Bone marrow (tissue), 2 donors: ENCODE results near the gene CNFN.

Experiments used
- DNase-seq, 2 donors: peaks; one replicate each; lab custom pipeline; 2025; lab: John Stamatoyannopoulos, UW

The CNFN gene, protein sequence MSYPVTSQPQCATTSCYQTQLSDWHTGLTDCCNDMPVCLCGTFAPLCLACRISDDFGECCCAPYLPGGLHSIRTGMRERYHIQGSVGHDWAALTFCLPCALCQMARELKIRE

DNA sequence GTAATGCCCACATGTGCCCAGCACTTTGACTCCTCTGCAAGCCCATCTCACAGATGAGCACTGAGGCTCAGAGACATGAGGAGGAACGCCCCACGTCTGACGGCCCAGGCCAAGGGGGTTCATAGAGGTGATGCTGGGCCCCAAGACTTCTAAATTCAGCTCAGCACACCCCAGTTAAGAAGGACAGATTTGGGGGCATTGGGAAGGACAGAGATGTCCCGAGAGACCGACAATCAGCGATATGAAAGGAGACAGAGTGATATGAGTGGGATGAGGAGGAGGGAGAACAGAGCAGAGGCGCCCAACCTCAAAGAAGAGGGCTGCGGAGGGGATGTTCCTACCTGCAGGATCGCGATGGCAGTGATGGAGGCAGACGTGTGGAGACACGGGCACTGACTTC, at the start of gene CNFN:
TSS of gene CNFN (minus strand) at position 399 of the 400 bp plus-strand sequence. CDS start 1,260 bp downstream, outside the sequence.
- no peak for DNase-seq

DNA sequence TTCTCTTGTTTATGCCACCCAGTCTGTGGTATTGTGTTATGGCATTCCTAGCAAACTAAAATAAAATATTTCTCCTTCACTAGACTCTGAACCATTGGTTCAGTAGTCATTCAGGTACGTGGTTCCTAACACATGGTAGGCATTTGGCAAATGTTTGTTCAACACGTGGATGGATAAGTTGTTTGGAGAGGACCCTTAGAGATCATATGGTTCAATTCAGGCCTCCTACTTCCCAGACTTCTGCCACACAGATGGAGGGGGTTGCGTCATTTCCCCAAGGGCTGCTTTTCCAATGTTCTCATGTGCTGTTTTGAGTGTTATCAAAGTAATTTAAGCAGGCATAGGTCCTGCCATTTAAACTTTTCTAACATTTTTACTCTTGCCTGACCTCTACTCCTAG, 45.9 kb upstream of the CNFN start:
- no peak for DNase-seq

DNA sequence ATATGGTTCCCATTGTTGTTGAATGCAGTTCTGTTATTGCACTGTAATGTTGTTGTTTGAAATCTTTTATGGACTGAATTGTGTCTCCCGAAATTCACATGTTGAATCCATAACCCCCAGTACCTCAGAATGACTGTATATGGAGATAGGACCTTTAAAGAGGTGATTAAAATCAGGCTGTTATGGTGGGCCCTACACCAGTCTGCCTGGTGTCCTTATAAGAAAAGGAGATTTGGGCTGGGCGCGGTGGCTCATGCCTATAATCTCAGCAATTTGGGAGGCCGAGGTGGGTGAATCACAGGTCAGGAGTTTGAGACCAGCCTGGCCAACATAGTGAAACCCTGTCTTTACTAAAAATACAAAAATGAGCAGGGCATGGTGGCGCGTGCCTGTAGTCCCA, 45.2 kb upstream of the CNFN start:
- DNase-seq: no peak

DNA sequence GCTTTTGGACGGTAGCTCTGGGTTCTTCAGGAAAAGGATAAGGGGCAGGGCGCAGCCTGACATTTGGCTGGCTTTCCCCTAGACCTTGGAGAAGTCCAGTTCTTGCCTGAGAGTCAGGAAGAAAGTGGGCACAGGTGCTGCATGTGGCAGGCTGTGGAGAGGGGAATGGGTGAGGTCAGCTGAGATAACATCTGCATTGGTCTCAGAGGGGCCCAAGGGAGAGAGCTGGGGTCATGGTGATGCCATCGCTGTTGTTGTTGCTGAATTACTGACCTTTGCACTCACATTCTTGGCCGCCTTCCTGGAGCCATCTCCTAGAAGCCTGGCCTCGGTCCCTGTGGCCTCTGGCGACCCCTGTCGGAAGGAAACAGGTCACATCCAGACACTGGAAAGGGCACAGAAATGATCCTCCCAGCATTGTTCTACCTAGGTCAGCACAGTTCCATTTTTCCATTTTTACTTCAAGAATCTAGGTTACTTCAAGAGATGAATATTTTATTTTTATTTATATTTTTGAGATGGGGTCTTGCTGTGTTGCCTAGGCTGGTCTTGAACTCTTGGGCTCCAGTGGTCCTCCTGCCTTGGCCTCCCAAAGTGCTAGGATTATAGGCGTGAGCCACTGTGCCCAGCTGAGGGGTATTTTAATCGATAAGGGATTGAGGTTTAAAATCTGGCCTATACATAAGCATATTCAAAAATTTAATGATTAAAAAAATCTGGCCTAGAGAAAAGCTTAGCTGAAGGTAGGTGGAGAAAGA, 43.6 kb upstream of the CNFN start:
- DNase-seq: peak; percentile 10 to 44

DNA sequence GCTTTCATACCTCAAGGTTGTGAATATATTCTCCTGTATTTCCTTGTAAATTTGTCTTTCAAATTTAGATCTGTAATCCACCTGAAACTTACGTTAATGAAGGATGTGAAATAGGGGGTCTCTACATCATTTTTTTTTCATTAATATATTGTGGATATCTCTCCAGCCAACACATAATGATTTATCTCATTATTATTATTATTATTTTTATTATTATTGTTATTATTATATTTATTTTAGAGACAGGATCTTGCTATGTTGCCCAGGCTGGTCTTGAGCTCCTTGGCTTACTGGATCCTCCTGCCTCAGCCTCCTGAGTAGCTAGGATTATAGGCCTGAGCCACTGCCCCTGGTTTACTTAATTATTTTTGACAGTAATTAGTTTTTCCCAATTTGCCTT, 41.4 kb upstream of the CNFN start:
- no peak for DNase-seq

DNA sequence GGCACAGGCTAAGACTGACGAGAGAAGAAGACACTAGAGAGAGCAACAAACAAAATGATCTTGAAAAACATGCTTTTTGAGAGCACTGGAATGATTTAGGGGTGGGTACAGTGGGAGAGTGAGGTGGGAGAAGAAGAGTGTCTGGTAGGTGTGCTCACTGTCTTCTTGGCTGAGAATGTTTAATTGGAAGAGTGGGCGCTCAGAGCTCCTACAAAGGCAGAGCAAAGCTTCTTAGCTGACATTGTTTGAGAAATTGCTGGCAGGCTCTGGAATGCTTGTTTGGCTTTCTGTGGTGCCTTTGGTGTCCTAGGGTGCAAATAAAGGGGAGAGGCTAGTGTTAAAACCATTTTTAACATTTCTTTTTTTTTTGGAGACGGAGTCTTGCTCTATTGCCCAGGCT, 38.6 kb upstream of the CNFN start:
- DNase-seq: no peak

DNA sequence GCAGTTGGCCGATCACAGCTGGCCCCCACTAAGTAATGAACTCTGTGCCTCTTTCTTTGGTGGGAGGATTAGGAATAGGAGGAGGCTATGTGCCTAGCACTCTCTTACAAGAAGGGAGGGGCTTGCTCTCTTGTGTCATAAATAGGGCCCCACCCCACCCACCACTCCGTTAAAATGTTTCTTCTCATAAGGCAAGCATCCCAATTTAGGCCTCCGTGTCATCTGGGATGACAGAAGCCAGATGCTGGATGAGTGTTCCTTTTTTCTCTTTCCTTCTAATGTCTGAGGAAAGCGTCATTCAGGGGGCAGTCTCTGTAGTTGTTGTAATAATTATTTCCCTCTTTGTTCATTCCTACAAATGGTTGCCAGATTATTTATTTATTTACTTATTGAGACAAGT, 37.2 kb upstream of the CNFN start, which contains the start of gene LIPE:
TSS of gene LIPE (minus strand) at position 76 of the 400 bp plus-strand sequence. CDS start 239 bp downstream, outside the sequence.
- no peak for DNase-seq

DNA sequence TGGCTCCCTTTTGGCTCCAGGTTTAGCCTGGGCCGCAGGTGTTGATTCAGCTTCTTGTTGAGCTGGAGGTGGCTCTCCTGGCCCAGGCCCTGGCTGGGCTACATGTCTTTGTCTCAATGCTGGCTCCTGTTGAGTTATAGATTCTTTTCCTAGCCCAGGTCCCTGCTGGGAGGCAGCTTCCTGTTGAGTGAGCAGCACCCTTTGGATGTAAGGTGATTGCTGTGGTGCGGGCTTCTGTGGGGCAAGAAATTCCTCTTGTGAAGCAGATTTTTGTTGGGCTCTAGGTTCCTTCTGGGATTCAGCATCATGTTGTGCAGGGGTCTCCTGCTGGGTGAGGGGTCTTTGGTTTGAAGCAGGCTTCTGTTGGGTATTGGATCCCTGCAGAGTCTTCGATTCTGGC, 36.5 kb upstream of the CNFN start:
- DNase-seq: no peak

DNA sequence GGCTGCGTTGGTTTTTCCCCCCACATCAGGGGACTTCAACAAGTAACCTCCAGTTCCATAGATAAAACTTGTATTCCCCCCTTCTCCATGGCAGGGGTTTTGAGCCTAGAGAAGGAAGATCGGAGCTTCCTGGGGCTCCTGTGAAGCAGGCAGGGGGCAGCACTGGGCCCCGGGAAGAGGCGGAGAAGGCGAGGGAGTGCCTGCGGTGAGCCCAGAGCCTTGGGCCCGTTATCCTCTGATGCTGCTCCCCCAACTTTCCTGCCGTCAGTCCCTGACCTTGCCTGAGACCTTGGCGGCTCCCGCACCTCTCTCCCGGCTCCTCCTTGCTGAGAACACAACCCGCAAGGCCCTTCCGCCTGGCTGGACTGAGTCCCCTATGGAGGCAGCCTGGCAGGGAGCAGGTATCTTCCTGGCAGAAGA, 34.6 kb upstream of the CNFN start:
- DNase-seq: no peak

DNA sequence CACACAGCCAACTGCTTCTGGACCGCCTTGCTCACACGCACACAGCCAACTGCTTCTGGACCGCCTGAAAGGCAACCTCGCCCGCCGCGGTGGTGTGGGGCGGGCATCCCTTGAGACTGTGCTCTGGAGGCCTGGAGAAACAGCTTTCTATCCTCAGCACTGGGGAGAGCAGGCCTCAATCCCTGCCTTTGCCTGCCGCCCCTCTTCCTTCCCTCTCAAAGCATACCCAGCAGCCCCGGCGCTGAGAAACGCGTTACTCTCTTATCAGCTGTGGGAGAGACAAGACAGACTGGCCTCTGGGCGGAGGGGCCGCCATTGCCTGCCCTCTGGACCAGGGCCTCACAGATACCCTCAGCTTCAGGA, 34.2 kb upstream of the CNFN start:
- DNase-seq: no peak

DNA sequence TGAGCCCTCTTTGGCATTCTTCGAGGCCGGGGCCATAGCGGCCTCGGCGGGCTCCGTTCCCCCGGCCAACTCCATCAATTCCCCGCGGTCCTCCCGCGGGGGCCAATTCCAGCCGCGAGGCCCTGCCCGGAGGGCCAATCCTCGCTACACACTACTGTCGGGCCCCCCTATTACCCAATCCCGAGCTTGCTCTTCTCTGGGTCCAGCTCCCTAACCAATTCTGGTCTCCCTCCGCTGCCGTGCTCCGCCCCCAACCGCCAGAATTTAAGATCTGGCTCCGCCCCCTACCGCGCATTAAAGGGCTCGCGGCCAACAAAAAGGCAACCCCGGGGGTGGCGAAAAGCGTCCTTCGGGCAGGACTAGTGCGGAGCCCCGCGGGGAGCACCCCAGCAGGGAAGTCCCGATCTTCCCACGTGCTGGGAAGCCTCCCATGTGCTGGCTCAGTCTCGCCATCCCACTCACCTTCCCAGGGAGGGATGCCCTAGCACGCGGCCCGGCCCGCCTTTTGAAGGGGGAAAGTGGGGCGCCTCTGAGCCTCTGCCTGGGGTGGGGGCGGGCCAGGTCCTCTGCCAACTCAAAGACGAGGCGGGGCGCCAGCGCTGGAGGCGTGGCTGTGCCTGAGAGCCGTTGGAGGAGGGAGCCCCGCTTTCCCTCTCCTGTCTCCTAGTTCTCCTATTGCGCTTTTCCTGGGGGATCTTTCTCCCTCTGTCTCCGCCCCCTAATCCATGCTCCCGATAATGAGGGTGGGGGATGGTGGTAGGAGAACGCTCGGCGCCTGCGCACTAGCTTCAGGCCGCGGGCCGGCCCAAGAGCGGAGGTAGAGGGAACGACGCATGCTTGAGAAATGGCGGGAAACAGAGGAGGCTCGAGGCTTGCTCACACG, 33.6 kb upstream of the CNFN start:
- DNase-seq: peak; percentile 24 to 67

DNA sequence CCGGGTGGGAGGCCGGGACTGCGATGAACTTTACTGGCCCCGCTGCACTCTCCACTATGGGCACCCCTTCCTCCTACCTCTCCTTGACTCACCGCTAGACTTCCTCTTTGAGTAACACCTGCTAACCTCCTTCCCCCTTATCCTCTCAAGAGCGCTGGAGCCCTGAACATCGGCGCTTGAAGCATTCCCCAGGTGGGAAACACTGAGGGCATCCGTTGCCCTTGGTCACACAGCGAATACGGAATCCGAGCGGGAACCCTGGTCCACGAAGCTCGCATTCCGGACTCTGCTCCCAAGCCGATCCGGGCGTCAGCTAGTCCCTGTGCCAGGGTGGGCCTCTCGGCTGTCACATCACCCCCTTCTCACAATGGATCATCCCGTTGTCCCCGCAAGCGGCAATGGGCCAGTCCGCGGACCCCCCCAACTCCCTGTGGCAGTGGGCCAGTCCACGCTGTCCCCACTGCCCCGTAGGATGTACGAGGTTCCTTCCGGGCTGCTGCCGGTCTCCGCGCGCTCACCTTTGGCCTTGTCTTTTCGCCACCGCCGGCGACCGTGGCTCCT, 32.9 kb upstream of the CNFN start:
- no peak for DNase-seq

DNA sequence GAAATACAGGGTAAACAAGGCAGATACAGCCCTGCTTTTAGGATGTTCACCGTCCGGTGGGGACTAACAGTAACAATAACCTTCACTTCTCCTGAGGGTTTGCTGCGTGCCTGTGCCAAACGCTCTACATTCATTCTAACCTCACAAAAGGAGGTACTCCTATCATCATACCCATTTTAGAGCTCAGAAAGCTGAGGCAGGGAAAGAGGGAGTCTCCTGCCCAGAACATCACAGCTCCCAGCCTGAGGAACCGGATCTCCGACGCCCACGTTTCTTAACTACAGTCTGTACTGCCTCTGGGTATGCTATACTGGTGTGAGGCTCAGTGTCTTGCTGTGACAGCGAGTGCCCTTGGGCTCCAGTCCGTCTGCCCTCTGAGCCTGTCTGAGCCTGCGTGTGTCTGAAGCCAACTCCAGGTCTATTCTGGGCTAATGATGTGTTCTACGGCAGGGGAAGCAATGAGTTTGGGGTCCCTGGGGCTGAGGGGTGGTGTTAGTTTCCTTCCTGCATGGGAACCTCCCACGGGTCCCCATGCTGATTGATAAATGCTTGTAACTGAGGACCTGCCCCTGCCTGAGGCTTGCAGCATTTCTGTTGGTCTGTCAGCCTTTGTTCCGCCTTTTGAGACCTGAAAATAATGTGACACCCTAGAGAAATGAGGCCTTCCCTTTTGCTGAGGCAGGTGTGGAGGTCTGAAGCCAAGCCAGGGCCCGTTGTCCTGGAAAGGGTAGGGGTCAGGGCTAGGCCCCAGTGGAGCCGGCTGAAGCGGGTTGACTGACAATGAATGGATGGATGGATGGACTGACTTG, 32.2 kb upstream of the CNFN start:
- no peak for DNase-seq

DNA sequence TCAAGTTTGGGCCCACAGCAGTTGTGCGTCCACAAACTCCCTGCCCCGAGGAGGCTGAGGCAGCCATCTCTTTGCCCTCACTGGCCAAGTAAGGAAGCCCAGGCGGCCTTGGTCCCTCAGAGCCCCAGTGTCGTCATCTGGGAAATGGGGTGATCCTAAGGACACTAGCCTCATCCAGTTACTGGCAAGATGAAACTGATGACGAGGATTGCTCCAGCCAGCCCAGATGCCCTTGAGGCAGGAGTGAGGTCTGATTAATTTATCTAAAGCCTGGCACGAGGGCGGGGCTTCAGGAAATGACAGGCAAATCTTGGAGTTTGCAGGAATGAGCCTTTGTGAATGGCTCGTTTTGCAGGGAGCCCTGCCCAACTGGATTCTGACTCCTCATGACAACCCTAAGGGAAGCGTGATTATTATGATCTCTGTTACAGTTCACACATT, 31.5 kb upstream of the CNFN start:
- no peak for DNase-seq

DNA sequence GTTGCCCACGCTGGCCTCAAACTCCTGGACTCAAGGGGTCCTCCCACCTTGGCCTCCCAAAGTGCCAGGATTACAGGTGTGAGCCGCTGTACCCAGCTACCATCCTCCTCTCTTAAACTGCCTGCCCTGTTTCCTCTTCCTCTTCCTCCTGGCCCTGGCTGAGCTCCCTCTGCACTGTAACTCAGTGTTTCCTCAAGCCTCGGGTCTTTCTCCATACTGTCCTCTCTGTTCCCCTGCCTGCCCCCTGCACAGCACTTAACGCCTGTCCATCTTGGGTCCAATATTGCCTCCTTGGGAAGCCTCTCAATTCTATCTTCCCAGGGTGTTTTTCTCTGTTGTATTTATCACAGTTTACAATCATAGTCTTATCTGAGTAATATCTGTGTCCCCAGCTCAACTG, 31.0 kb upstream of the CNFN start:
- no peak for DNase-seq

DNA sequence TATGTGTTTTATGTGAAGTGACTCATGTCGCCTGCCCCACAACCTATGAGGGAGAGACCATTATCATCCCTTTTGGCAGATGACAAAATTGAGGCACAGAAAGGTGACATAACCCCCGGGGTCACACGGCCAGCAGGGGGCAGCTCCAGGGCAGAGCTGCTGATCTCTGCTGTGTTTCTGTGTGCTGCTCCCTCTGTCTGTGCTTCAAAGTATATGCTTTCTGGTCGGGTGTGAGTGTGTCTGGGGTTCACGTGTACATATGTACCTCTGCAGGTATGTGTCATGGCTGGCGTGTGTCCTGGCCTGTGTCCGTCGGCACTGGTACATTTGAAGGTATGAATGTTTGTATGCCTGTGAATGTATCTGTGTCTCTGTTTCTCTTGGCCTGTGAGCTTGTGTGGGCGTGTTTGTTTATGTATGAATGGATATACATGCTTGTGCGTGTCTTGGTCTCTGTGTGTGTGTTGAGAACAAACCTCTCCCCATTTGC, 30.0 kb upstream of the CNFN start:
- DNase-seq: peak in 1 of 2 donors; percentile 26

DNA sequence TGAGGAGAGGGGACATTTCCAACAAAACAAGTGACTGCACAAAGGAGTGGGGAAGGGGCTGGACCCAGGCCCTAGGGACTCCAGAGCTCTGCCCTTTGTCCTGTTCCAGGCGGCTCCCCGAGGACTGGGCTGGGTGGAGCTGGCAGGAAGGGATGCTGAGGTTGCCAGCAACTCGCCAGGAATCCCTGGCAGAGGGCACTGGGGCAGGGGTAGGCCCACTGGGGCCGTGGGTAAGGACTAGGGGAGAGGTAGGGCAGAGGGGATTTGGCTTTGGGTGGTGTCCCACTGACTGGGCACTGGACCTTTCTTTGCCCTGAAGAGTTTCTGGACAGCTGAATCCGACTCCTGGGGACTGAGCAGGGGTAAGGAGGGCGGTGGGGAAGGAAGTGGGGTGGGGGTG, 29.2 kb upstream of the CNFN start:
- DNase-seq: no peak

DNA sequence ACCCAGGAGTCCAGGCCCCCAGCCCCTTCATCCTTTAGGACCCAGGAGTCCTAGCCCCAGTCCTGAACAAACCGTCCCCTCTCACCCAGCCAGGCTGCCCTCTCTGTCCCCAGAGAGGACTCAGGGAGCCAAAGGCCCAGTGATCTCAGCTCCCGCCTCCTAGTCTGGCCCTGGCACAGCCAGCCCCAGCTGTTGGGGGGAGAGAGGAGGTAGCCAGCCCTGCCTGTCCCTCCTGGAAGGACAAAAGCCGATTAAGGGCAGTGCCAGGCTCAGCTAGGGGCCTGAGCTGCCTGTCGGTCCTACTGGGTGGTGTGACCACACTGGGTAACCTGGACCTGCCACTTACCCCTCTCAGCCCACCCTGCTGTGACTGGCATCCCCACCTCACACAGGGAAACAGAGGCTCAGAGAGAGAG, 22.6 kb upstream of the CNFN start:
- no peak for DNase-seq

DNA sequence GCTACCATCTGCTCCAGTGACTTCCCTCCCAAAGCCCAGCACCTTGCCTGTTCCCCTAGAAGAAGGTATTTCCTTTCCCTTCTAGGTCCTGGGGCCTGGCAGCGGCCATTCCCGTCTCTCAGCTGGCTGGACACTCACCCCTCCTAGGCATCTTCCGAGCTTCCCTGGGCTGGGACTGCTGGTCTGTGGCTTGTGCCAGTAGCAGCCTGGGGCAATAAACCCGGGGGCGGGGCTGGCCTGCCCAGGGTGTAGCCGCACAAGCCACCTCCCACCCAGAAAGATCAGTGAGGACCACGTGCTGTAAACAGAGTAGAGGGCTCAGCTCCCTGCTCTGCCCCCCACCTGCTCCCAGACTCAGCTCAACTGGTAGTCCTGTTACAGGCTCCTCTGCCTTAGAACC, 22.1 kb upstream of the CNFN start:
- no peak for DNase-seq

DNA sequence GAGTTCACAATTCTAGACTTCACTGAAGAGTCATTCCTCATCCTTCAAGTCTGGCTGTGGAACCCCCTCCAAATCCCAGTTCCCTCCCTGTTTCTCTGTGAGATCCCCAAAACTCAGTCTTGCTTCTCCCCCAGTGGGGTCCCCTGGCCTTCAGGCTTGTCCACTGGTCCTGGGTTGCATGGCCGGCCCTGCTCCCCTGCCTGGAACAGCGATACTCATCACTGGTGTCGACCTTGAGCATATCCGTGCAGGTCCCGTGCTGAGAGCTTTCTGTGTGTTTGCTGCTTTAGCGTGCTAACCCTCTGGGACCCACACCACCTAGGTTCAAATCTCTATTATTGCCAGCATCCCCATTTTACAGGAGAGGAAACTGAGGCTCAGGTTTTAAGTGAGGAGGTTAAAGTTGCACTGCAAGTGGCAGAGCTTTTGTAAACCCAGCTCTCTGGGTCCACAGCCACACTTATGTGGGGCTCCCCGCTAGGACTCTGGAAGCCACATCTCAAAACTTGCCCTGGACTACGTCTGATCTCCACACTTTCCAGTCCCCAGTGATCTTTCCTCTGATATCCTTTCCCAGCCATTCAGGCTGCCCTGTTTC, 21.6 kb upstream of the CNFN start:
- no peak for DNase-seq

DNA sequence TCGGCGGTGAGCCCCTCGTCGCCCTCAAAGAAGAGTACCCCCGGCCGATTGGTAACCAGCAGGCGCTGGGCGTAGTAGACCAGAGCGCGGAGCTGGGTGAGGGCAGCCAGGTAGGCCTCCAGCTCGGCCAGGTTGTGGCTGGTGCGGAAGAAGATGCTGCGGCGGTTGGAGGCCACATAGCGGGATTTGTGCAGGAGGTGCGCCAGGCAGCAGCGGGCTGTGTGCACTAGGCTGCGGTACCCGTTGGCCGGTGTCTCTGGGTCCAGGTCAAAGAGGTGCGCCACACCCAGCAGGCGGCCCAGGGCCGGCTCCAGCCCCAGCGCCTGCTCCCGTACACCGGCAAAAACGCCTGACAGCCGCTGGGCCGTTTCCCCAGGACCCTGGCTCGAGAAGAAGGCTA, 20.3 kb upstream of the CNFN start:
- DNase-seq: no peak
